ENCODE results near the gene AKIP1.
A peak's percentile ranks its signal among the peaks of the same experiment; 100 is the strongest.
"Not testable (repeated sequence)": the region's sequence is repeated elsewhere in the genome, so short reads cannot be mapped to it uniquely, and the experiment has no call there.

The AKIP1 gene, protein sequence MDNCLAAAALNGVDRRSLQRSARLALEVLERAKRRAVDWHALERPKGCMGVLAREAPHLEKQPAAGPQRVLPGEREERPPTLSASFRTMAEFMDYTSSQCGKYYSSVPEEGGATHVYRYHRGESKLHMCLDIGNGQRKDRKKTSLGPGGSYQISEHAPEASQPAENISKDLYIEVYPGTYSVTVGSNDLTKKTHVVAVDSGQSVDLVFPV

GRCh38 chr11:8911029-8911823 lies at the start of gene AKIP1:
TSS of gene AKIP1 (plus strand) at chr11:8911189. CDS start at chr11:8911450, 261 bp downstream.
- DNase-seq (ENCODE audit: low spot score), result peak; percentile 95

GRCh38 chr11:8863838-8864237 lies 47.2 kb upstream of the AKIP1 start:
- DNase-seq (ENCODE audit: low spot score), result no peak

GRCh38 chr11:8865304-8865703 lies 45.7 kb upstream of the AKIP1 start:
- DNase-seq (ENCODE audit: low spot score), result no peak

GRCh38 chr11:8867035-8867434 lies 44.0 kb upstream of the AKIP1 start:
- no peak for DNase-seq (ENCODE audit: low spot score)

GRCh38 chr11:8867931-8868631 lies 42.9 kb upstream of the AKIP1 start:
- no peak for DNase-seq (ENCODE audit: low spot score)

- DNase-seq (ENCODE audit: low spot score), result peak; percentile 68
Observed at GRCh38 chr11:8870411-8871170, 40.4 kb upstream of the AKIP1 start.

- DNase-seq (ENCODE audit: low spot score), result peak; percentile 79
Observed at GRCh38 chr11:8871171-8871775, 39.7 kb upstream of the AKIP1 start.

GRCh38 chr11:8871962-8872361 lies 39.0 kb upstream of the AKIP1 start:
- DNase-seq (ENCODE audit: low spot score), result no peak

- DNase-seq (ENCODE audit: low spot score), result no peak
Observed at GRCh38 chr11:8873741-8874405, 37.1 kb upstream of the AKIP1 start.

- no peak for DNase-seq (ENCODE audit: low spot score)
Observed at GRCh38 chr11:8878771-8879170, 32.2 kb upstream of the AKIP1 start.

DNA sequence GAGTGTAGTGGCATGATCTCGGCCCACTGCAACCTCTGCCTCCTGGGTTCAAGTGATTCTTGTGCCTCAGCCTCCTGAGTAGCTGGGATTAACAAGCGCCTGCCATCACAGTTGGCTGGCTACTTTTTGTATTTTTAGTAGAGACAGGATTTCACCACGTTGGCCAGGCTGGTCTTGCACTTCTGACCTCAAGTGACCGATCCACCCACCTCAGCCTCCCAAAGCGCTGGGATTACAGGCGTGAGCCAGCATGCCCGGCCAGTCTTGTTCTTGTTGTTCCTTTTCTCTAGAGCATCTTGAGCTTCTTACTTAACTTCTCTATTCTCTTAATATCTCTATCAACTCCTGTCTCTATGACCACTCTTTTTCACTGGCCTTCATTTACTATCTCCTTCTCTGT lies 29.4 kb upstream of the AKIP1 start:
- not testable (repeated sequence) for DNase-seq (ENCODE audit: low spot score)

- no peak for DNase-seq (ENCODE audit: low spot score)
Observed at GRCh38 chr11:8886322-8886721, 24.7 kb upstream of the AKIP1 start.

DNA sequence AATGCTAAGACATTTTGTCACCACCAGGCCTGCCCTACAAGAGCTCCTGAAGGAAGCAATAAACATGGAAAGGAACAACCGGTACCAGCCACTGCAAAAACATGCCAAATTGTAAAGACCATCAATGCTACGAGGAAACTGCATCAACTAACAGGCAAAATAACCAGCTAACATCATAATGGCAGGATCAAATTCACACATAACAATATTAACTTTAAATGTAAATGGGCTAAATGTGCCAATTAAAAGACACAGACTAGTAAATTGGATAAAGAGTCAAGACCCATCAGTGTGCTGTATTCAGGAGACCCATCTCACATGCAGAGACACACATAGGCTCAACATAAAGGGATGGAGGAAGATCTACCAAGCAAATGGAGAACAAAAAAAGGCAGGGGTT lies 19.8 kb upstream of the AKIP1 start:
- not testable (repeated sequence) for DNase-seq (ENCODE audit: low spot score)

DNA sequence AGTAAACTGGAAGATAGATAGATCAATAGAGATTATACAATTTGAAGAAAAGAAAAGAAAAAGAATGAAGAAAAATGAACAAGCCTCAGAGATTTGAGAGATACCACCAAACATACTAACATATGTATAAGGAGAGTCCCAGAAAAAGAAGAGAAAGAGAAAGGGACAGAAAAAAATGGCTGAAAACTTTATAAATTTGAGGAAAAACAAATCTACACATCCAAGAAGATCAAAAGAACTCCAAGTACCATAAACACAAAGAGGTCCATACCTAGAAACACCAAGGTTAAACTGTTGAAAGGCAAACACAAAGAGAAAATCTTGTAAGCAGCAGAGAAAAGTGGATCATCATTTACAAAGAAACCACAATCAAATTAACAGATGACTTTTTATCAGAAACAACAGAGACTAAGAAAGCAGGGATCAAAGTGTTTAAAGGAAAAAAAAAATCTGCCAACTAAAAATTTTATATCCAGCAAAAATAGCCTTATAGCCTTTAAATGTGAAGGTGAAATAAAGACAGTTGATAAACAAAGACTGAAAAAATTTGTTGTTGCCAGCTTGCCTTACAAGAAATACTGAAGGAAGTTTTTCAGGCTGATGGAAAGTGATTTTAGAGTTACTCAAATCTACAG lies 11.8 kb upstream of the AKIP1 start:
- DNase-seq (ENCODE audit: low spot score), result no peak

GRCh38 chr11:8905528-8906165 lies 5.3 kb upstream of the AKIP1 start:
- DNase-seq (ENCODE audit: low spot score), result no peak

DNA sequence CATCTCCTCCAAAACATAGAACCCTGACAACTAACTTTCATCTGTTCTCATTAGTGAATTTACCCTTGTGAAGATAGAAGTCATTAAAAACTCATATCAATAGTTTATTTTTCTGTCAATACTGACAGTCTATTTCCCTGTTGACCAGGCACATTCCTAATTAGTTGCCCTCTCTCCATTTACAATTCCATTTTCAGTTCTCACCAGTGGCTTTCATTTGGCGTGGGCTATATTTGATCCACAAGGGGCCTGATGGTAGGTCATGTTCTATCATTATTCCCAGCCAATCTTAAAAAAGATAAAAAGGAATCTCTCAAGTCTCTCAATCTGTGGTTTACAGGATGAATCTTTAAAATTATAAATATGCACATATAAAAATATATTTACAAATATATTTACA lies 3.9 kb upstream of the AKIP1 start:
- no peak for DNase-seq (ENCODE audit: low spot score)

DNA sequence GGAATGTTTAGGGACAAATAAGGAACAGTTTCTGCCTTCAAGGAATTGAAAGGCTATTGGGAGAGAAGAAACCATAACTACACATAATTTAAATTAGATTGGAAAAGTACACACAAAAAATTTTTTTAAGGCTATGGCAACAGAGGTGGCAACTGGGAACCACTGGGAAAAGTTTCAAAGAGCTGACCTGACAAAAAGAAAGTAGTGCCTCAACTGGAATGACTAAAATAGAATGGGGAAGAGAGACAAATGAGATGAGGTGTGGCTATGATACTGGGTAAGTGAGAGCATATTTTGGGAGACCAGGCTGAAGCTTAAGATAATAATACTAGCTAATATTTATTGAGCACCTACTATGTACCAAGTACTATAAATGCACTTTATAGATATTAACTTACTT lies 2.9 kb upstream of the AKIP1 start:
- DNase-seq (ENCODE audit: low spot score), result no peak

DNA sequence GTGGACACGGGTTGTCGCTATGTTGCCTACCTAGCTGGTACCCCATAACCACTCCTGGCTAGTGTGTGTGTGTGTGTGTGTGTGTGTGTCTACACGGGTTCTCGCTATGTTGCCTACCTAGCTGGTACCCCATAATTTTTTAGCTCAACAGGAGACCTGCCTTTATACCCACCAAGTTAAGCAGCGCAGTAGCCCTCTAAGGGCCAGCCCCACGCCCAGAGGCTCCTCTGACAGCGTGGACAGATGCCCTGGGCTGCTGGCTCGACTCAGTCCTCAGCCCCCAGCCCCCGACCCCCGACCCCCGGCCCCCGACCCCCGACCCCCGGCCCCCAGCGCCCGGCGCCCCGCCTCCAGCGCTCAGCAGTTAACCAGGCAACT lies 351 bp upstream of the AKIP1 start:
- no peak for DNase-seq (ENCODE audit: low spot score)

DNA sequence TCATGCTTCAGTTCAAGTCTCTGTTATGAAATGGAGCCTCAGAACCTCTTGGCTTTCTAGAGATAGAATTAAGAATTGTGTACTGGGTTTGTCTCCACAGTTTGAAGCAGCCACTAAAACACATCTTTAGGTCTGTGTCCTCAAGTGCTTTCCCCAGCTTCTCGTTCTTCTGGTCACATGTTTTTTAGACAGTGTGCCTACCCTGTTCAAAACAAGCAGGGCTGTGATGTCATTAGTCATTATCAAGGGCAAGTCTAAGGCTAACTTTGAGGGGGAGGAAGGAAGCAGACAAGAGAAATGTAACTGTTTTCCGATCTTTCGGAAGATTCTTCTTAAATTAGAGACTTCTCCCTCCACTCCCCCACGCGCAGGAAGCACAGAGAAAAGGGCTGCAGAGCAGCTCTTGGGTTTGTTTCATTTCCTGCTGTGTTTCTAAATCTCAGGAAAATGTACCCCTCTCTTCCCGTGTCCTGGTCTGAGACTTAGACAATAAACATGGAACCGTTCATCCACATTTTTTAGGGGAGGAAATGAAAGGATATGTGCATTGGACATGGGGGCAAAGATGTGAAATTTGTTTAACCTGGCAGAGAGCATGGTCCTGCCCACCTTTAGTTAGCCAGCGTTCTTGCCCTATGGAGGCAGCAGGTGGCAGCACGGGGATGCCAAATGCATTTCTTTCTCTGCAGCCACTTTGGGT lies 3.1 kb downstream of the AKIP1 start:
- DNase-seq (ENCODE audit: low spot score), result peak; percentile 71

DNA sequence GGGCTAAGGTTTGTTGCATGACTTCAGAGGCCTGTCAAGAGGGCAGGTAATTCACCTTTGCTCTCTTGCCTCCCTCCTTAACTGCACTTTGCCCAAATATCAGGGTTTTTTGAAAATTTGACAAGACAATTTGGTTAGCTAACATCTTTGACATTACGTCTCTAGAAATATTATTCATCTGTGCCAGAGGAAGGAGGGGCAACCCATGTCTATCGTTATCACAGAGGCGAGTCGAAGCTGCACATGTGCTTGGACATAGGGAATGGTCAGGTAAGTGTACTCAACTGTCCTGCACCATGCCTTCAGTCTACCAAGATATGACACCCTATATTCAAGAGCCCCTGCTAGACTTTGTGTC lies 3.7 kb downstream of the AKIP1 start:
- no peak for DNase-seq (ENCODE audit: low spot score)
